ENCODE data around the gene SPRED3. TPM values are rescaled to one million over a fixed set of nuclear protein-coding genes. Genes with fewer than 3 reads are reported as not detected.

SPRED3 gene
- total RNA-seq, 2 donors from 2014 or later: 1.6 to 2.2 TPM

DNA sequence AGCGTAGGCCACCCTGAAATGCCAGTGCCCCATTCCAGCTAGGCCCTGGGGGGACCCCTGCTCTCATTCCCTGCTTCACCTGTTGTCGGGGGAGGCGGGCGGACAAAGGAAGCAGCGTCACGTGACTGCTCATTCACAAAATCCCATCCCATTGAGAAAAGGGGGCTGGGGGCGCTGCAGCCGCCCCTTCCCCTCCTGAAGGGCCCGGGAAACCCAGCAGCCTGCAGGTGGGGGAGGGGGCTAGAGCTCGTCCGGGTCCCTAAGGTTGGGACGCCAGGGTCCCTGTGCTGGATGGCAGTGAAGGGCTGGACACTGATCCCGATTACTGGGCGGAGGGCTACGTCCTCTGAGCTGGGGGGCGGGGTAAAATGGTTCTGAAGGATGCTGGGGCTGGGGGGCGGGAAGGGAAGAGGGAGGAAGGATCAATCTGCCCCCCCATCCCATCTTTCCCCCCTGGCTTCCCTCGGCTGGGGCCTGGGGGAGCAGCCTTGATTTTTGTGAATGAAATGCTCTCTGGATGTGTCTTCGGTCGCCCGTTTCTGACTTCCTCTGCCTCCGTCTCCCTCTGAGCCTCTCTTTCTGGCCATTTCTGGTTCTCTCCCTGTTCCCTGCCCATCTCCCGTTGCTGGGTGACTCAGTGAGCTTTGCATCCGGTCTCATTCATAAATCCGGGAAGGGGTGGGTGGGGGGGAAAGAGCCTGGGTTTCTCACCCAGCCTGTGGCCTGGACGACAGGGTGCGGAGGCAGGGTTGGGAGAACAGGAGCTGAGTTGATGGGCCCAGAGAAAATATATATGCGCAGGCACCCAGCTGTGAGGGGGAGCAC, 816 bp downstream of the SPRED3 start:
- ATAC-seq: no peak
- no peak overlapping the region for H3K27ac Mint-ChIP-seq
- peaks cover 2% of the 10 kb centered on the region for H3K36me3 Mint-ChIP-seq (ENCODE audit: low read depth)
- no peaks in the 10 kb centered on the region for H3K27me3 Mint-ChIP-seq
- peak overlapping the region; percentile 85 for H3K4me3 Mint-ChIP-seq
- peaks cover 32% of the 10 kb centered on the region for H3K4me1 Mint-ChIP-seq
- DNase-seq: no peak
- no peaks in the 10 kb centered on the region for H3K9me3 ChIP-seq (ENCODE audit: control insufficient read depth, low read length, poor library complexity, severe bottlenecking)

DNA sequence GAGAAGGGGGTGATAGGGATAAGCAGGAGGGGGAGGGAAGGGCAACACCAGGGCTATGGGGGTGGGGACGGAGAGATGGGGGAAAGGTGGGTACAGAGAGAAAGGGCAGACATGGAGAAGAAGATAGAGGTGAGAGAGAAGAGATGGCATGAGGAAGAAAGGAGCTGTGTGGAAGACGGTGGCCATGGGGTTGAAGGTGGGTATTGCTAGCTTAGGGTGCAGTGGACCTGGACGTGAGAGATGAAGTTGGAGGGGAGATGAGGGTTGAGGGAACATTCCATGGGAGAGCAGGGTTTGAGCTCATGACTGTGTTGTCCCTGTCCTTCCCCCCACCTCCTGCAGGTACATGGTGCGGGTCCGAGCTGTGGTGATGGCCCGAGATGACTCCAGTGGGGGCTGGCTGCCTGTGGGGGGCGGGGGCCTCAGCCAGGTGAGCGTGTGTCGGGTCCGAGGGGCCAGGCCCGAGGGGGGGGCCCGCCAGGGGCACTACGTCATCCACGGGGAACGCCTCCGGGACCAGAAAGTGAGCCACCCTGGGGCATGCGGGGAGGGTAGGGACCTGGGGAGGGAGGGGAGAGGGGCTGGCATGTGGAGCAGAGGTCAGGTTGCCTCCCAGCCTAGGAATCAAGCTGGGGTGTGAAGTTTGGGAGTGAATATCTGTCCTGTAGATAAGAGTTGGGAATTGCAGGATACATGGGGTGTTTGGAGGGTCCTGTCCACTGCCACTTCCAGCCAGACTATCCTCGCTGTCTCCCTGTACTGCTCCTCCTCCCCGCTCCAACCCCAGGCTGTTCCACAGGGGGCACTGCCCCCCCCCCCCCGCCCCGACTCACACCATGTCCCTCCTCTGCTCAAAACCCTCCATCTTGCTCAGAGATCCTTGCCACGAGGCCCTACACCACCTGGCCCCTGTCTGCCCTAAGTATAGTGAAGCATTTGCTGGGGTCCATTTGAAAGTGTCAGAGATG, 1.7 kb downstream of the SPRED3 start:
- no peaks in the 10 kb centered on the region for H3K27me3 Mint-ChIP-seq
- ATAC-seq (no peak), DNase-seq (no peak)
- no peak overlapping the region for H3K27ac Mint-ChIP-seq
- peaks cover 33% of the 10 kb centered on the region for H3K4me1 Mint-ChIP-seq
- peak overlapping the region; percentile 85 for H3K4me3 Mint-ChIP-seq
- H3K36me3 Mint-ChIP-seq (ENCODE audit: low read depth): peaks cover 2% of the 10 kb centered on the region
- no peaks in the 10 kb centered on the region for H3K9me3 ChIP-seq (ENCODE audit: control insufficient read depth, low read length, poor library complexity, severe bottlenecking)

GRCh38 chr19:38391911-38392464, 3.5 kb downstream of the SPRED3 start:
- Mint-ChIP-seq H3K4me3 (no peak overlapping the region), H3K4me1 (peaks cover 39% of the 10 kb centered on the region), H3K27ac (peak overlapping the region; percentile 72), H3K36me3 (ENCODE audit: low read depth) (peaks cover 2% of the 10 kb centered on the region), H3K27me3 (no peaks in the 10 kb centered on the region)
- no peak for ATAC-seq
- DNase-seq: no peak
- H3K9me3 ChIP-seq (ENCODE audit: control insufficient read depth, low read length, poor library complexity, severe bottlenecking): no peaks in the 10 kb centered on the region

GRCh38 chr19:38392707-38393308, 4.3 kb downstream of the SPRED3 start:
- no peaks in the 10 kb centered on the region for H3K27me3 Mint-ChIP-seq
- no peak overlapping the region for H3K4me3 Mint-ChIP-seq
- peak overlapping the region; percentile 72 for H3K27ac Mint-ChIP-seq
- no peak for DNase-seq
- ATAC-seq: no peak
- H3K4me1 Mint-ChIP-seq: peaks cover 36% of the 10 kb centered on the region
- no peaks in the 10 kb centered on the region for H3K9me3 ChIP-seq (ENCODE audit: control insufficient read depth, low read length, poor library complexity, severe bottlenecking)
- H3K36me3 Mint-ChIP-seq (ENCODE audit: low read depth): no peaks in the 10 kb centered on the region

DNA sequence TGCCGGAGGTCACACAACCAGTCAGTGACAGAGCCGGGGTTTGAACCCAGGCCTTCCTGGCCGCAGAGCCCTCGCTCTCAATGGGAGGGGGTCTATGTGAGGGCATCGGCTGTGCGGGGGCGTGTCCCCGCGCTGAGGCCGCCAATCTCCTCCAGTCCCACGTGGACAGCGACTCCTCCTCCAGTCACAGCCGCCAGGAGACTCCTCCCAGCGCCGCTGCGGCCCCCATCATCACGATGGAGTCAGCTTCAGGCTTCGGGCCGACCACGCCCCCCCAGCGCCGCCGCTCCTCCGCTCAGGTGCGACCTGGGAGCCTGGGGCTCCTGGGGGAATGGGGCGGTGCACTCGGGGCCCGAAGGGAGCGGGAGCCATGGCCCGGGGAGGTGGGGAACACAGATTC, 6.0 kb downstream of the SPRED3 start:
- Mint-ChIP-seq H3K27me3 (no peaks in the 10 kb centered on the region), H3K36me3 (ENCODE audit: low read depth) (no peaks in the 10 kb centered on the region), H3K27ac (no peak overlapping the region), H3K4me1 (peaks cover 28% of the 10 kb centered on the region), H3K4me3 (peak overlapping the region; percentile 86)
- H3K9me3 ChIP-seq (ENCODE audit: control insufficient read depth, low read length, poor library complexity, severe bottlenecking): no peaks in the 10 kb centered on the region
- DNase-seq: peak; percentile 44 to 59 (median 45)
- peak; percentile 74 for ATAC-seq

DNA sequence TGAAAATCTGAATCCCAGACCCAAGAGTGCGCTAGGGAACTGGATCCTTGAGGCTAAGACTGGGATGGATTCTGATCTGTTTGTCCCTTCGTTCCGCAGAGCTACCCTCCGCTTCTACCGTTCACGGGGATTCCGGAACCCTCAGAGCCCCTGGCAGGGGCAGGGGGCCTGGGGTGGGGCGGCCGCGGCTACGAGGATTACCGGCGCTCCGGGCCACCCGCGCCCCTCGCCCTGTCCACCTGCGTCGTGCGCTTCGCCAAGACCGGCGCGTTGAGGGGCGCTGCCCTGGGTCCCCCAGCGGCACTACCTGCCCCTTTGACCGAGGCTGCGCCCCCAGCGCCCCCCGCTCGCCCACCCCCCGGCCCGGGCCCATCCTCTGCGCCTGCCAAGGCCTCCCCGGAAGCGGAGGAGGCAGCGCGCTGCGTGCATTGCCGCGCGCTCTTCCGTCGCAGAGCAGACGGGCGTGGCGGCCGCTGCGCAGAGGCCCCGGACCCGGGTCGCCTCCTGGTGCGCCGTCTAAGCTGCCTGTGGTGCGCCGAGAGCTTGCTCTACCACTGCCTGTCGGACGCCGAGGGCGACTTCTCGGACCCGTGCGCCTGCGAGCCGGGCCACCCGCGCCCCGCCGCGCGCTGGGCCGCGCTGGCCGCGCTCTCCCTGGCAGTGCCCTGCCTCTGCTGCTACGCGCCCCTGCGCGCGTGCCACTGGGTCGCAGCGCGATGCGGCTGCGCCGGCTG, 7.1 kb downstream of the SPRED3 start:
- H3K27ac Mint-ChIP-seq: no peak overlapping the region

DNA sequence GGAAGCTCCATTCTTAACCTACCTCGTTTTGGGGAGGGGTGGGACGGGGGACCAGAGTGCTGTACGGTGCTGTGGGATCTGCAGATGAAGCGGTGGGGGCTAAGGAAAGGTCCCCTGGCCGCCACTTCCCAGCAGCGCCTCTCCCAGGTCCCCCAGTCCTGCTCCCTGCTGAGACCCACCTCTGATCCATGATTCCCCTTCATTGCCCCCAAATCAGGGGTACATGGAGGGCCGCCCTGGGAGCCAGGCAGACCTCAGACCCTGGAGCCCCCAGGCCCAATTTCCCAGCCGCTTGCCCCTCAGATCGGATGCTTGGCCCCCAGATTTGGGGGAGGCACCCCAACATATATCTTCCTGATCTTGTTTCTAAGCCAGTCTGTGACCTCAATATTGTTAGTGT, 10.6 kb downstream of the SPRED3 start:
- Mint-ChIP-seq H3K4me3 (no peak overlapping the region), H3K4me1 (peaks cover 18% of the 10 kb centered on the region), H3K27ac (peak overlapping the region; percentile 2), H3K36me3 (ENCODE audit: low read depth) (no peaks in the 10 kb centered on the region), H3K27me3 (no peaks in the 10 kb centered on the region)
- no peaks in the 10 kb centered on the region for H3K9me3 ChIP-seq (ENCODE audit: control insufficient read depth, low read length, poor library complexity, severe bottlenecking)
- ATAC-seq (no peak), DNase-seq (no peak)

More for the DNA sequence above, 7.1 kb downstream of the SPRED3 start:
- DNase-seq: peak in 1 of 3 donors; percentile 19
- H3K4me3 Mint-ChIP-seq: peak overlapping the region; percentile 86
- peaks cover 24% of the 10 kb centered on the region for H3K4me1 Mint-ChIP-seq
- peak; percentile 83 for ATAC-seq
- no peaks in the 10 kb centered on the region for H3K27me3 Mint-ChIP-seq
- H3K9me3 ChIP-seq (ENCODE audit: control insufficient read depth, low read length, poor library complexity, severe bottlenecking): no peaks in the 10 kb centered on the region
- H3K36me3 Mint-ChIP-seq (ENCODE audit: low read depth): no peaks in the 10 kb centered on the region

- DNase-seq (no peak), ATAC-seq (no peak)
- H3K36me3 Mint-ChIP-seq (ENCODE audit: low read depth): no peaks in the 10 kb centered on the region
- peak overlapping the region; percentile 2 for H3K27ac Mint-ChIP-seq
- no peak overlapping the region for H3K4me3 Mint-ChIP-seq
- peaks cover 19% of the 10 kb centered on the region for H3K4me1 Mint-ChIP-seq
- no peaks in the 10 kb centered on the region for H3K27me3 Mint-ChIP-seq
- no peaks in the 10 kb centered on the region for H3K9me3 ChIP-seq (ENCODE audit: control insufficient read depth, low read length, poor library complexity, severe bottlenecking)
Measured at GRCh38 chr19:38399537-38399936, 11.0 kb downstream of the SPRED3 start.

DNA sequence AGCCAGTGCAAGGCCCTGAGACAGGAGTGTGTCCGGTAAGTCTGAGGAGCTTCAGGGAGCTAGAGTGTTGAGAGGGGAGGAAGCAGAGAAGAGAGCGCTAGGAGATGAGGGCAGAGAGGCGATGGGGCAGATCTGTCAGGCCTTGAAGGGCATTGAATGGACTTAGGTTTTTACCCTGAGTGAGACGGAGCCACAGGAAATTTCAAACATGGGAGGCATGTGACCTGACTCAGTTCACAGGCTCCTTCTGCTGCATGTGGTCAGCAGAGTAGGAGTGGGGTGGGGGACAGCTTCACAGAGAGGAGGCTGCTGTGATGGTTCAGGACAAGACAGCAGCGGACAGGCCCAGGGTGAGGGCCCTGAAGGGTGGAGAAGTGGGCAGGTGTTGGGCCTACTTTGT, 11.9 kb downstream of the SPRED3 start:
- H3K4me1 Mint-ChIP-seq: peaks cover 18% of the 10 kb centered on the region
- no peaks in the 10 kb centered on the region for H3K27me3 Mint-ChIP-seq
- no peak for ATAC-seq
- no peaks in the 10 kb centered on the region for H3K9me3 ChIP-seq (ENCODE audit: control insufficient read depth, low read length, poor library complexity, severe bottlenecking)
- H3K27ac Mint-ChIP-seq: peak overlapping the region; percentile 3
- no peak for DNase-seq
- H3K4me3 Mint-ChIP-seq: no peak overlapping the region
- H3K36me3 Mint-ChIP-seq (ENCODE audit: low read depth): no peaks in the 10 kb centered on the region

GRCh38 chr19:38401148-38401547, 12.7 kb downstream of the SPRED3 start:
- Mint-ChIP-seq H3K27ac (no peak overlapping the region), H3K4me1 (peaks cover 19% of the 10 kb centered on the region), H3K27me3 (no peaks in the 10 kb centered on the region), H3K36me3 (ENCODE audit: low read depth) (no peaks in the 10 kb centered on the region), H3K4me3 (no peak overlapping the region)
- no peak for ATAC-seq
- no peak for DNase-seq
- no peaks in the 10 kb centered on the region for H3K9me3 ChIP-seq (ENCODE audit: control insufficient read depth, low read length, poor library complexity, severe bottlenecking)

- ATAC-seq (no peak), DNase-seq (no peak)
- H3K9me3 ChIP-seq (ENCODE audit: control insufficient read depth, low read length, poor library complexity, severe bottlenecking): no peaks in the 10 kb centered on the region
- peak overlapping the region; percentile 74 for H3K27ac Mint-ChIP-seq
- H3K4me3 Mint-ChIP-seq: peak overlapping the region; percentile 96
- peaks cover 13% of the 10 kb centered on the region for H3K4me1 Mint-ChIP-seq
- H3K27me3 Mint-ChIP-seq: no peaks in the 10 kb centered on the region
- H3K36me3 Mint-ChIP-seq (ENCODE audit: low read depth): no peaks in the 10 kb centered on the region
Measured at GRCh38 chr19:38402623-38402966, 14.1 kb downstream of the SPRED3 start.

- Mint-ChIP-seq H3K36me3 (ENCODE audit: low read depth) (no peaks in the 10 kb centered on the region), H3K4me1 (peaks cover 13% of the 10 kb centered on the region), H3K4me3 (peak within 1 kb of the TSS; percentile 96), H3K27ac (peak within 1 kb of the TSS; percentile 74), H3K27me3 (no peaks in the 10 kb centered on the region)
- ATAC-seq: peak; percentile 97
- DNase-seq: peak; percentile 98 to 99 (median 98)
- no peaks in the 10 kb centered on the region for H3K9me3 ChIP-seq (ENCODE audit: control insufficient read depth, low read length, poor library complexity, severe bottlenecking)
Measured at GRCh38 chr19:38402967-38403674, 14.6 kb downstream of the SPRED3 start, which contains the start of gene FAM98C. Gene FAM98C, plus strand, starts transcription at chr19:38403093. Its CDS starts 61 bp downstream, at chr19:38403154.
